ENCODE results near the gene PRKAG2.
A peak's percentile ranks its signal among the peaks of the same experiment; 100 is the strongest.

The PRKAG2 gene

DNA sequence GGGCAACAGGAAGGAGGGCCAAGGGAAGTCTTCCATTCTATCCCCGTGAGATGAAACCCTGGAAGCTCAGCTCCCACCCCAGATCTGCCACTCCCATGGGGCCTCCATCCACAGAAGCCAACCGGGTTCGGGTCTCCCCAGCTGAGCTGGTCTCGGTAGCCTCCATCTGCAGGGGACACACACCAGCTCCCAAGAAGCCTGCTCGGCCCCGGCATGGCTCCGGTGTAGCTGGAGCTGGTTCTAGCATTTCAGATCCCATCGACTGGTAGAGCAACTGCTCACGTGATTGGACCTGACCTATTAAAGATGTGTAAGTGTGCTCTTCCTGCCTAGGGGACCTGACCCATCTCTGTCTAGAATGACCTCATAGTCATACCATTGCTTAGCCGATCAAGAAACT, 138.0 kb downstream of the PRKAG2 start:
- no peak for DNase-seq

DNA sequence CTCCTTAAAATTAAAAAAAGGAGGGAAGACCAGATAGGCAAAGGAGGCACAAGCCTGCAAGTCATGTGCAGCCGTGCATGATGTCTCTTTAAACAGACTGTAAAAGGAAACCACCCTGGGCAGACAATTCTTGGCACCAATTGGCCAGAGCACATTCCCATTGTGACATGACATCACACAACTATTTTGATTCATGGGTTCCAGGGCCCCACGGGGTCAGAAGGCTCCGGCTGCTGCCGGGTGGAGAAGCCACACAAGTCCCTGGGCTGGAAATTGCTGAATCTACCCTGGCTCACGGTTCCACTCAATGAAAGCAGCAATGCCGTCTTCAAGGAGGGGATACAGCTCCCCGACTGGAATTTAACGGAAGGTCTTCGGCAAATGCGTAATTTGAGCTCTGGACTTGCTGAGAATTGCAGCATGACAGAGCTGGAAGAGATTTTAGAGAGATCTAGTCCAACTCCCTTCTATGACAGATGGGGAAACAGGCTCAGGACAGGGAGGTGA, 140.5 kb downstream of the PRKAG2 start:
- peak; percentile 96 for DNase-seq

DNA sequence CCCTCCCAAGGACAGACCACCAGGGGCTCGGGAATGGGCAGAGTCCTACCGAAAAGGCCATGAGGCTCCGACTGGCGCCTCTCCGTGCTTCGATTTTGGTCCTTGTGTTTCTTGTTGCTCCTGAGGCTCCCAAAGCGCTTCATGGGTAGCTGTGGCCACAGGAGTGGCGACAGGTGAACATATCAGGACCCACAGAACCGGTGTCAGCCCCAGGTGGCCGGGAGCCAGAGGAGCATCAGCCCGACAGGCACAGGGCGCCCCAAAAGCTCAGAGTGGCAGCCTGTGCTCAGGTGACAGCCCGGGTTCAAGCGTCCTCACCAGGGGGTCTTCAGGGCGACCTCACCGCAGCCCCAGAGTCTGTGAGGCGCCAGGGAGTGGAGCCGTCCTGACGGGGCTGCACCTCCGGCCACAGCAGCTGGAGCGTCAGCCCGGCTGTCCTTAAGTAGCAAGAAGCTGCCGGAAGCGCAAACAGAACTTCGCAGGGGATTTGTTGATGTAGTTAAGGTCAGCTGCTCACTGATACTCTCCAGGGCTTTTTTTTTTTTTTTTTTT, 141.0 kb downstream of the PRKAG2 start:
- peak; percentile 96 for DNase-seq

- peak; percentile 59 for DNase-seq
Observed at GRCh38 chr7:151735186-151735850, 141.6 kb downstream of the PRKAG2 start.

DNA sequence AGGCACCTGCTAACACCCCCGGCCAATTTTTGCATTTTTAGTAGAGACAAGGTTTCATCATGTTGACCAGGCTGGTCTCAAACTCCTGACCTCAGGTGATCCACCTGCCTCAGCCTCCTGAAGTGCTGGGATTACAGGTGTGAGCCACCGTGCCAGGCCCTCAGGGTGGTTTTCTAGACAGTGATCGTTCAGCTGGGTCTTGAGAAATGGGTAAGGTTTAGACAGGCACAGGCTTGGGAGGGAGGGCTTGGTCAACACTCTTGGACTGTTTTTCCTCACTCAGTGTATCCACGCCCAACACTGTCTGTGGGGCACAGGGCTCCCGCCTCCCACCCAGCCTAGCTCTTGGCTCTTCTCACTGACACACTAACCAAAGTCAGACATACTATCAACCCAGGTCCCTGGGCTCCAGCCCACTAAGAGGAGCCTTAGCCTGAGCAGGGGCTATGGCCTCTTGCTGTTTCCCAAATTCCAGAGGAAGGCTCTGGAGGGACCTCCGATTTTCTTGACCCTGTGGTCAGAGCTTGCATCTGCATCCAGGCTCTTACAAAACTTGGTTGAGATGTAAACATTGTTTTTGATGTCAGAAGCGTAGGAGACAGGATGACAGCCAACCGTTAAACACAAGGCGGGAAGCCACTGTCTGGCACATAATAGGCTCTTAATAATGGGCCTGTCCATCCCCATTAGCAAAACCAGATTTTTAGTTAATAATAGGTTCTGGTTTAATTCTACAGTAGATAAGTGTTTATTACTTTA, 143.9 kb downstream of the PRKAG2 start:
- no peak for DNase-seq

GRCh38 chr7:151732292-151732691, 144.6 kb downstream of the PRKAG2 start:
- DNase-seq = no peak

- no peak for DNase-seq
Observed at GRCh38 chr7:151731022-151731441, 145.9 kb downstream of the PRKAG2 start.

- DNase-seq = no peak
Observed at GRCh38 chr7:151730591-151730990, 146.3 kb downstream of the PRKAG2 start.

DNA sequence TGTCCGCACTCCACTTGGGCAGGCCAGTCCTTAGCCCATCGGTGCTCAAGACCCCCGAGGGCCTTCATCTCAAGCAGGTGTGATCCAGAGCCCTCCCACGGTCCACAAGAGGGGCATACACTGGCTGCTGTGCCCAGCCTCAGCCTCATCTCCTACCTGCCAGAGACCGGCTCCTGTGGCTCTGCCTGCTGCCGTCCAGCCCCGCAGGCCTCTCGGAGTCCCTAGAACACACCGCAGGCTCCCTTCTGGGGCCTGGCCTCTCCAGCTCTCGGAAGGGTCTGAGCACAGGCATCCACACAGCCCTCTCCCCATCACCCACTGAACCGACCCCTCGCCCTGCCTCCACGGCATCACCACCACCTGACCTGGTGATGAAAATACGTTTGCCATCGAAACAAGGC, 147.4 kb downstream of the PRKAG2 start:
- no peak for DNase-seq

DNA sequence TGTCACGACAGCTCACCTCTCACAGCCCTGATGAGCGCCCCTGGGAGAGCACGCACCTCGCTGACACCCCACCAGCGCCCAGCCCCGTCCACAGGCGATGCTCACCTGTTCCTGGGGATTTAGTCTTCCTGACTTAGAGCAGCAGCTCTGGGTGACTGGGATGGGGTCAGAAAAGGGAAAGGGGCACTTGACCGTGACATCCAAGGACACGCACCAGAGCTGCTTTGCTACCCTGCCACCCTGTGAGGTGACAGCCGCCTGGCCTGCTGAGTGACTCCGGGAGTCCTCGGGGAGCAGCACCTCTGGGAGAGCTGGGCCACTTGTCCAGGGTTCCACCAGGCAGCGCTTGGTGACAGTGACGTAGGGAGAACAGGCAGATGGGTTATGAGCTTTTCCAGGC, 148.2 kb downstream of the PRKAG2 start:
- DNase-seq = no peak

DNA sequence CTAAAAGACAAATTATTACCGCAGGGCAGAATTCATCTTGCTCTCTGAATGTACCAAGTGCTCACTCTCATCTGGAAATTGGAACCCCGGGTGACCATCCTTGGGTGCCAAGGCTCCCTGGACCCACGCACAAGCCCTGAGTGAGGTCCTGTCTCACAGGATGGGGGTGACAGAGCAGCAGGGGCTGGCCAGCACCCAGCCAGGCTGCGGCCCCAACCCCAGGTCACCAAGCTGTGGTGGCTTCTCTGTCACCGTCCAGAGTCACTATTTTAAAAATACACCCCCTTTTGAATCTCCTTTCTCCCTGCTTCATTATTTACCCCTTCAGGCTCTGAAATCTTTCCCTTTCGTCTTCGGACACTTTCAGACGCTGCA, 148.6 kb downstream of the PRKAG2 start:
- no peak for DNase-seq

GRCh38 chr7:151727579-151728285, 149.2 kb downstream of the PRKAG2 start:
- no peak for DNase-seq

DNA sequence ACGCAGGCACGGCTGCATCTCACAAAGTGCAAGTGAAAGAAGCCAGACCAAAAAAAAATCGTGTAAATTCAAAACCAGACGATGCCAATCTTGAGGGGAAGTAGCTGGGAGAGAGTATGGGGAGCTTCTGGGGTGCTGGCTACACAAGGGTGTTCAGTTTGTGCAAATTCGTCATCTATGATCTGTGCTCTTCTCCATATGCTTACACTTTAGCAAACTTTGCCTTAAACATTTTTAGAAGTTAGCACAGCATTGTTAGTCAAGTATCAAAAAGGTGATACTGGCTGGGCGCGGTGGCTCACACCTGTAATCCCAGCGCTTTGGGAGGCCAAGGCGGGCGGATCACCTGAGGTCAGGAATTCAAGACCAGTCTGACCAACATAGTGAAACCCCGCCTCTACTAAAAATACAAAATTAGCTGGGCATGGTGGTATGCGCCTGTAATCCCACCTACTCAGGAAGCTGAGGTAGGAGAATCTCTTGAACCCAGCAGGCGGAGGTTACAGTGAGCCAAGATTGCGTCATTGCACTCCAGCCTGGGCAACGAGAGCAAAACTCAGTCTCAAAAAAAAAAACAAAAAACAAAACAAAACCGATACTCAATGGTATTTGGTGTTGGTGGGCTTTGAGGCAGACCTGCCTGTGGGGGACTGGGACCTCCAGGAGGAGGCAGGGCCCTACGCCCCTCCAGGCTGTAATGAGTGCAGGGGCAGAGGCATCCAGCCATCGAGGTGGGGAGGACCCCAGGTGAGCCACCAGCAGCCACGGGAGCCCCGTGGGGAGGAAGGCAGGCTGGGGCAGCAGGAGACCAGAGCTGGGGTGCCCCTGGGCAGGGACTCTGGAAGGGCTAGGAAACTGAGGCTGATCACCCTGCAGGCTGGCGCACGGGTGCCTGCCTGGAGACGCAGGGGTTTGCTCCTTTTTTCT, 150.0 kb downstream of the PRKAG2 start:
- no peak for DNase-seq

- DNase-seq = peak; percentile 35
Observed at GRCh38 chr7:151725844-151726651, 150.9 kb downstream of the PRKAG2 start.

DNA sequence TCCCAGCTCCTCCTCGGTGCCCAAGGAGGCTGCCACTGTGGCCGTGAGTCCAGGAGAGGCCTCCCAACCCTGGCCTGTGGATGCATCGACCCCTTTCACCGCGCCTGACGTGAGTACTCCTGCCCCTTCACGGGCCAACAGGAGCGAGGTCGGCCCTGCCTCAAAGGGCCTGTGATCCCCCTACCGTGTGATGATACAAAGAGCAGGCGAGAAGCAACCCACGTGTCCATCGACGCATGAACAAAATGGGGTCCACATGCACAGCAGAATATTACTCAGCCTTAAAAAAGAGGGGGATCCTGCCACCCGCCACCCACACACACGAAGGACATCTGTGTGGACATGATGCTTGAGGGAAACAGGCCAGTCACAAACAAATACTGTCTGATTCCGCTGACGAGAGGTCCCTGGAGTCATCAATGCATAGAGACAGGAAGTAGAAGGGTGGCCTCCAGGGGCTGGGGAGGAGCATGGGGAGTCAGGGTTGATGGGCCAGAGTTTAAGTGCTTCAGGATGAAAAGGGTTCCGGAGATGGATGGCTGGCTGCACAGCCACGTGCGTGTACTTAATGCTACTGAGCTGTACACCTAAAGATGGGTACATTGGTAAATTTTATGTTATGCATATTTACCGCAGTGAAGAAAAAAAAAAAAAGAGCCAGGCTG, 151.9 kb downstream of the PRKAG2 start:
- DNase-seq = no peak

- no peak for DNase-seq
Observed at GRCh38 chr7:151724250-151724915, 152.5 kb downstream of the PRKAG2 start.

GRCh38 chr7:151723321-151723720, 153.6 kb downstream of the PRKAG2 start:
- DNase-seq = no peak

DNA sequence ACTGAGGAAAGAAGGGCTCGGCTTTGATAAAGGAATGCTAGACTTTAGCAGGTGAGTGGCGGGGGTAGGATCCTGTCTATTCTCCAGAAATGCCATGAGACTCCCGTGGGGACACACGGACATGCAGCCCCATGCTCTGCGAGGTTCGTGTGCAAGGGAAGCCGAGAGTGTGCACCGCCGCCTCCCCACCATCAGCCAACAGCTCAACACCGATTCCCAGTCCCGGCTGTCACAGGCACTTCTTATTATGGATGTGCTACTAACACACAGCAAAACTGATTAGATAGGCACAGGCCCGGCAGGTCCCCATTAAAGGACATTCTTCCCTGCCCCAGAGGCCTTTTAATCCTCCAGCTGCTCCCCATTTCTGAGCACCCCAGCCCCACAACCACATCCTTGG, 154.4 kb downstream of the PRKAG2 start:
- no peak for DNase-seq

DNA sequence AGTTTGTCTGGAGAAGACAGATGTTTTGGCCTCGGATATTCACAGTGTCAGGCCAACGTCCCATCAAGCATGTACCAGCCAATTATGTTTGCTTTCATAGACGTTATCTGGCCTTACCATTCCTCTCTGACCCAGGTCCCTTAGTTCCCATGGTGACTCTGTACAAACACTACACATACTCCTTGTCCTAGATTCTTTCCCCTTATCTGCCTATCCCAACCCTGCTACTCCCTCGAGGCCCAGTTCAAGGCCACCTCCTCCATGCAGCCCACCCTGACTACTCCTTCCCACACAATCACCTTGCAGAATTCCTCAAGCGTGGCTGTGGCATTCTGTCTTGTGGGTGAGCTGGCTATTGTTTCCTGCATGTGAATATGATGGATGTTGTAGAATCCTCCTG, 155.2 kb downstream of the PRKAG2 start:
- no peak for DNase-seq

DNA sequence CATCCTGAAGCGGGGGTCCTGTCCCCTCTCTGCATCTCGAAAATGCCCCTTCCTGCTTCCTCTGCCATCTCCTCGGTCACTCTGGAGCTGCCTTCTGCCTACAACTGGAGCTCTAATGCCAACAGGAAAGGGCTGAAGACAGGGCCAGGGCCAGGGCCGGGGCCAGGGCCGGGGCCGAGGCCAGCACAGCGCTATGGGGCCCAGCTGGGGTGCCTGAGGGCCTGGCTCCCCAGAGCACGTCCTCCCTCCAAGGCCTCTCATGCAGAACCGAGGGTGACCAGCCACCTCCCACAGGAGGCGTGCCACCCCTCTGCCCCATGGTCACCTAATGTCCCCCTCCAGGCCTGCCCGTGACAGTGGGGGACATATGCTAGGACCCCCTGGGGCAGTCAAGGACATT, 155.7 kb downstream of the PRKAG2 start:
- DNase-seq = no peak
